IMR-90 (cell line): Measurements from ENCODE around the gene KLHL13. TPM values are rescaled to one million over a fixed set of nuclear protein-coding genes. Genes with fewer than 3 reads are reported as not detected.

Source experiments
- ATAC-seq: fragments of 200-7000 bp; cut with Tn5 transposase; 2 replicates; pipeline ENCODE4 v1.9.1; 2020; ENCODE audit warnings: low read depth, mild to moderate bottlenecking, moderate library complexity
- BruUV-seq: library from RNA; stranded (reverse); fragments of 400-500 nt; replicated peaks from 2 replicates; lab custom pipeline; 2021; lab: Mats Ljungman, UMichigan
- CTCF ChIA-PET: fragments of 300-600 bp; formaldehyde crosslinking; extraction: SDS; loops from one replicate; lab custom pipeline; 2021; ENCODE audit warnings: antibody characterized with exemption; lab: Yijun Ruan, JAX
- POLR2A ChIA-PET: fragments of 300-600 bp; sonication (Branson Sonifier 250); formaldehyde crosslinking; loops from one replicate; lab custom pipeline; 2022; ENCODE audit warnings: antibody characterized with exemption; ENCODE audit not compliant: unreplicated experiment; lab: Charles Lee
- DNase-seq: peaks from one replicate; pipeline ENCODE4 v3.0.0; 2013
- H2AFZ ChIP-seq: replicated peaks from 2 replicates; pipeline ENCODE3; 2013; ENCODE audit warnings: low read length, mild to moderate bottlenecking; ENCODE audit not compliant: poor library complexity
- H2AK5ac ChIP-seq: 2 replicates; pipeline ENCODE4 v1.6.1; 2013; ENCODE audit warnings: low read depth, low read length, inconsistent platforms
- H2AK9ac ChIP-seq: replicated peaks from 2 replicates; pipeline ENCODE3; 2013; ENCODE audit warnings: mild to moderate bottlenecking, low read depth, low read length, moderate library complexity; ENCODE audit not compliant: poor library complexity
- H2BK120ac ChIP-seq: 2 replicates; pipeline ENCODE4 v1.6.1; 2013; ENCODE audit warnings: low read depth, low read length, inconsistent platforms
- H2BK15ac ChIP-seq: 3 replicates; pipeline ENCODE4 v1.6.1; 2013; ENCODE audit warnings: low read depth, low read length, inconsistent platforms
- H2BK20ac ChIP-seq: 2 replicates; pipeline ENCODE4 v1.6.1; 2013; ENCODE audit warnings: low read depth, mild to moderate bottlenecking, inconsistent platforms, low read length, moderate library complexity
- H2BK5ac ChIP-seq: 2 replicates; pipeline ENCODE4 v1.6.1; 2013; ENCODE audit warnings: mild to moderate bottlenecking, low read depth, low read length, inconsistent platforms; ENCODE audit not compliant: poor library complexity, severe bottlenecking
- H3K14ac ChIP-seq: replicated peaks from 2 replicates; pipeline ENCODE4 v1.6.1; 2013; ENCODE audit warnings: low read depth, low read length, inconsistent platforms
- H3K18ac ChIP-seq: 2 replicates; pipeline ENCODE4 v1.6.1; 2013; ENCODE audit warnings: low read depth, low read length, control low read depth
- H3K23ac ChIP-seq: 2 replicates; pipeline ENCODE4 v1.6.1; 2013; ENCODE audit warnings: low read depth, low read length, inconsistent platforms
- H3K27ac ChIP-seq: 2 replicates; pipeline ENCODE4 v1.5.1; 2013; ENCODE audit warnings: mild to moderate bottlenecking, control low read depth, low read length; ENCODE audit not compliant: insufficient read depth
- H3K27me3 ChIP-seq: 2 replicates; pipeline ENCODE4 v1.6.1; 2013; ENCODE audit warnings: low read length; ENCODE audit not compliant: control insufficient read depth, insufficient read depth
- H3K36me3 ChIP-seq: 2 replicates; pipeline ENCODE4 v1.6.1; 2013; ENCODE audit warnings: low read length, mixed read lengths; ENCODE audit not compliant: control insufficient read depth, insufficient read depth
- H3K4ac ChIP-seq: 2 replicates; pipeline ENCODE4 v1.6.1; 2013; ENCODE audit warnings: low read depth, low read length, inconsistent platforms
- H3K4me1 ChIP-seq: 2 replicates; pipeline ENCODE4 v1.6.1; 2013; ENCODE audit warnings: low read length, mixed read lengths; ENCODE audit not compliant: control insufficient read depth, insufficient read depth
- H3K4me2 ChIP-seq: 2 replicates; pipeline ENCODE4 v1.6.1; 2013; ENCODE audit warnings: low read depth, mild to moderate bottlenecking, control low read depth, low read length, moderate library complexity
- H3K4me3 ChIP-seq: 2 replicates; pipeline ENCODE4 v1.5.1; 2013; ENCODE audit warnings: low read depth, mild to moderate bottlenecking, control low read depth, low read length, moderate library complexity; ENCODE audit not compliant: insufficient read depth
- H3K56ac ChIP-seq: 2 replicates; pipeline ENCODE4 v1.6.1; 2013; ENCODE audit warnings: low read length, inconsistent platforms; ENCODE audit not compliant: insufficient read depth; ENCODE audit errors: extremely low read depth
- H3K79me1 ChIP-seq, 2 experiments: 2 replicates each; pipeline ENCODE4 v1.6.1; 2013; ENCODE audit warnings: low read length in 2 of 2, inconsistent platforms in 1 of 2, low read depth in 1 of 2
- H3K9ac ChIP-seq: 2 replicates; pipeline ENCODE4 v1.6.1; 2013; ENCODE audit warnings: low read depth, low read length, control low read depth
- H3K9me1 ChIP-seq: 2 replicates; pipeline ENCODE4 v1.6.1; 2013; ENCODE audit warnings: low read length, inconsistent platforms; ENCODE audit not compliant: insufficient read depth
- H3K9me3 ChIP-seq: 2 replicates; pipeline ENCODE4 v1.6.1; 2013; ENCODE audit warnings: low read length; ENCODE audit not compliant: control insufficient read depth, insufficient read depth
- H4K20me1 ChIP-seq: 2 replicates; pipeline ENCODE4 v1.6.1; 2013; ENCODE audit warnings: low read length, inconsistent platforms; ENCODE audit not compliant: insufficient read depth
- H4K5ac ChIP-seq: 2 replicates; pipeline ENCODE4 v1.6.1; 2013; ENCODE audit warnings: mild to moderate bottlenecking, low read depth, low read length, control low read depth
- H4K8ac ChIP-seq, 2 experiments: 2 replicates each; pipeline ENCODE4 v1.6.1; 2013; ENCODE audit warnings: low read depth in 2 of 2, low read length in 2 of 2, control low read depth in 1 of 2, inconsistent platforms in 1 of 2
- H4K91ac ChIP-seq: 2 replicates; pipeline ENCODE4 v1.6.1; 2013; ENCODE audit warnings: low read depth, low read length, inconsistent platforms; ENCODE audit not compliant: insufficient read depth
- BHLHE40 ChIP-seq: fragments of 150-350 bp; IDR thresholded peaks from 2 replicates; pipeline ENCODE4 v1.6.1; 2016; ENCODE audit warnings: mild to moderate bottlenecking, low read depth, low read length
- CEBPB ChIP-seq: IDR thresholded peaks from 2 replicates; pipeline ENCODE4 v1.6.1; 2012; ENCODE audit warnings: low read depth, low read length, improper control_type of control experiment
- CHD1 ChIP-seq: IDR thresholded peaks from 2 replicates; pipeline ENCODE4 v1.6.1; 2012; ENCODE audit warnings: low read depth, low read length, improper control_type of control experiment
- CTCF ChIP-seq: conservative IDR thresholded peaks from 2 replicates; pipeline ENCODE4 v1.5.1; 2012; ENCODE audit warnings: mild to moderate bottlenecking, low read depth, low read length, improper control_type of control experiment
- ELK1 ChIP-seq: fragments of 150-350 bp; IDR thresholded peaks from 2 replicates; pipeline ENCODE4 v1.6.1; 2016; ENCODE audit warnings: low read depth, mild to moderate bottlenecking, low read length, moderate library complexity, borderline replicate concordance
- FOS ChIP-seq: fragments of 150-350 bp; IDR thresholded peaks from 2 replicates; pipeline ENCODE4 v1.6.1; 2016; ENCODE audit warnings: low read depth, low read length
- MAFK ChIP-seq: IDR thresholded peaks from 2 replicates; pipeline ENCODE4 v1.6.1; 2012; ENCODE audit warnings: low read depth, low read length, improper control_type of control experiment
- MAZ ChIP-seq: IDR thresholded peaks from 2 replicates; pipeline ENCODE4 v1.6.1; 2012; ENCODE audit warnings: low read depth, mild to moderate bottlenecking, low read length, improper control_type of control experiment, moderate library complexity, borderline replicate concordance
- MXI1 ChIP-seq: IDR thresholded peaks from 2 replicates; pipeline ENCODE4 v1.6.1; 2012; ENCODE audit warnings: low read depth, mild to moderate bottlenecking, low read length, moderate library complexity, borderline replicate concordance
- NFE2L2 ChIP-seq: fragments of 150-350 bp; IDR thresholded peaks from 2 replicates; pipeline ENCODE4 v1.6.1; 2016; ENCODE audit warnings: low read depth, mild to moderate bottlenecking, low read length
- POLR2A ChIP-seq: IDR thresholded peaks from 2 replicates; pipeline ENCODE4 v1.6.1; 2012; ENCODE audit warnings: mild to moderate bottlenecking, low read depth, low read length
- RAD21 ChIP-seq: IDR thresholded peaks from 2 replicates; pipeline ENCODE4 v1.6.1; 2012; ENCODE audit warnings: low read length, improper control_type of control experiment
- RCOR1 ChIP-seq: IDR thresholded peaks from 2 replicates; pipeline ENCODE4 v1.6.1; 2012; ENCODE audit warnings: mild to moderate bottlenecking, low read length, improper control_type of control experiment; ENCODE audit not compliant: insufficient replicate concordance
- RFX5 ChIP-seq: IDR thresholded peaks from 2 replicates; pipeline ENCODE4 v1.8.0; 2012; ENCODE audit warnings: low read depth, mild to moderate bottlenecking, low read length, moderate library complexity
- SMC3 ChIP-seq: fragments of 150-350 bp; IDR thresholded peaks from 2 replicates; pipeline ENCODE4 v1.6.1; 2016; ENCODE audit warnings: low read depth, mild to moderate bottlenecking, antibody characterized with exemption, low read length, moderate library complexity
- USF2 ChIP-seq: fragments of 150-350 bp; IDR thresholded peaks from 2 replicates; pipeline ENCODE4 v1.6.1; 2017; ENCODE audit warnings: mild to moderate bottlenecking, antibody characterized with exemption, low read length, low read depth
- WGBS, 2 experiments: methylation state at CpG; one replicate each; pipeline versions ENCODE4 v1.1.5 to v1.1.7; 2013; ENCODE audit warnings: missing lambda C conversion rate in 2 of 2; ENCODE audit not compliant: insufficient read length in 1 of 2; ENCODE audit errors: extremely low coverage in 2 of 2; 5-methylcytosine and 5-hydroxymethylcytosine counted together
- dilution Hi-C: fragments of 300-500 bp; cut with HindIII; formaldehyde crosslinking; loops from one replicate; pipeline ENCODE4 v1.14.3; 2018; ENCODE audit warnings: low sequenced_read_pairs; ENCODE audit not compliant: unreplicated experiment
- in situ Hi-C: fragments of 300-500 bp; cut with MboI; formaldehyde crosslinking; loops from 3 replicates; pipeline ENCODE4 v1.14.3; 2019; ENCODE audit warnings: low sequenced_read_pairs, inconsistent platforms, mixed read lengths
- intact Hi-C: fragments of 100-400 bp; cut with micrococcal nuclease; formaldehyde crosslinking; loops from 2 replicates; pipeline ENCODE4 v1.10.0; 2022
- polyA plus RNA-seq, 3 experiments: library from polyadenylated mRNA; depleted of rRNA; stranded (reverse); fragments of >200 nt; gene quantifications; 2 replicates each; pipeline ENCODE4 v1.2.3, GENCODE V29; 2012; ENCODE audit warnings: low replicate concordance in 1 of 3
- total RNA-seq: library from RNA; depleted of rRNA; stranded (reverse); fragments of >200 nt; gene quantifications from 2 replicates; pipeline ENCODE4 v1.2.3, GENCODE V29; 2012

Gene KLHL13
- total and polyA plus RNA-seq, 2 of the 4 experiments (the other 2 are of a cell fraction), result 4.0 to 12.5 TPM

DNA sequence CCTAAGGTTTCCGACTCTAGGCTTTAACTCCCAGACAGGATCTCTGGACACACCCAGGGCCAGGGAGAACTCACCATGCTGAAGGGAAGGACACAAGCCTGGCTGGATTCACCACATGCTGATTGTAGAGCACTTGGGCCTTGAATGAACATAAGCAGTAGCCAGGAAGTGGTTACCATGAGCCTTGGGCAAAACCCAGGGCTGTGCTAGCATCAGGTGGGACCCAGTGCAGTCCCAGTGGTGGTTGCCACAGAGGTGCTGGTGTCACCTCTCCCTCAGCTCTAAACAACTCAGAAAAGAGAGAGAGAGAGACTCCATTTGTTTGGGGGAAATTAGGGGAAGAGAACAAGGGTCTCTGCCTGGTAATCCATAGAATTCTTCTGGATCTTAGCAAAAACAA, 77.0 kb downstream of the KLHL13 start:
- Histone ChIP-seq H3K79me1 (no peaks in the 10 kb centered on the region), H4K91ac (no peak overlapping the region), H2BK5ac (no peak overlapping the region), H3K36me3 (no peaks in the 10 kb centered on the region), H3K27me3 (no peaks in the 10 kb centered on the region), H2BK120ac (no peak overlapping the region), H2BK20ac (no peak overlapping the region), H3K56ac (no peak overlapping the region), H4K5ac (no peak overlapping the region), H2AK9ac (no peak overlapping the region), H3K4me3 (no peak overlapping the region), H3K18ac (no peak overlapping the region), H3K4me1 (no peaks in the 10 kb centered on the region), H3K14ac (no peak overlapping the region), H3K27ac (no peak overlapping the region), H3K23ac (no peak overlapping the region), H3K9ac (no peak overlapping the region), H4K20me1 (no peaks in the 10 kb centered on the region), H2AK5ac (no peak overlapping the region), H2BK15ac (no peak overlapping the region), H4K8ac (no peak overlapping the region), H2AFZ (no peak overlapping the region), H3K4me2 (no peak overlapping the region), H3K9me3 (no peaks in the 10 kb centered on the region), H3K9me1 (no peaks in the 10 kb centered on the region), H3K4ac (no peak overlapping the region)
- no peak for ATAC-seq
- DNase-seq, result no peak
- intact Hi-C loops, result no loop called here
- ChIA-PET CTCF (no interaction called here), POLR2A (no interaction called here)
- TF ChIP-seq MAZ (no peak), MXI1 (no peak), BHLHE40 (no peak), NFE2L2 (no peak), ELK1 (no peak), MAFK (no peak), RCOR1 (no peak), POLR2A (no peak), CTCF (no peak), RAD21 (no peak), CEBPB (no peak), FOS (no peak), RFX5 (no peak), CHD1 (no peak), SMC3 (no peak), USF2 (no peak)
- dilution Hi-C loops, result no loop called here
- BruUV-seq, result no TSS peak
- WGBS, 2 experiments, result no CpG with 5 or more reads among the region's 1 CpG
- in situ Hi-C loops, result no loop called here
